B cell (primary cell): ENCODE results near the gene LATS2.

Experiments used
- CTCF ChIP-seq: fragments of 200-600 bp; IDR thresholded peaks from one replicate; pipeline ENCODE4 v1.8.0; 2022; ENCODE audit warnings: antibody characterized with exemption, mild to moderate bottlenecking
- EZH2 ChIP-seq: IDR thresholded peaks from 2 replicates; pipeline ENCODE4 v1.6.1; 2012; ENCODE audit warnings: borderline replicate concordance, low read depth, mild to moderate bottlenecking, moderate library complexity, low read length; ENCODE audit not compliant: insufficient read depth, poor library complexity, severe bottlenecking

DNA sequence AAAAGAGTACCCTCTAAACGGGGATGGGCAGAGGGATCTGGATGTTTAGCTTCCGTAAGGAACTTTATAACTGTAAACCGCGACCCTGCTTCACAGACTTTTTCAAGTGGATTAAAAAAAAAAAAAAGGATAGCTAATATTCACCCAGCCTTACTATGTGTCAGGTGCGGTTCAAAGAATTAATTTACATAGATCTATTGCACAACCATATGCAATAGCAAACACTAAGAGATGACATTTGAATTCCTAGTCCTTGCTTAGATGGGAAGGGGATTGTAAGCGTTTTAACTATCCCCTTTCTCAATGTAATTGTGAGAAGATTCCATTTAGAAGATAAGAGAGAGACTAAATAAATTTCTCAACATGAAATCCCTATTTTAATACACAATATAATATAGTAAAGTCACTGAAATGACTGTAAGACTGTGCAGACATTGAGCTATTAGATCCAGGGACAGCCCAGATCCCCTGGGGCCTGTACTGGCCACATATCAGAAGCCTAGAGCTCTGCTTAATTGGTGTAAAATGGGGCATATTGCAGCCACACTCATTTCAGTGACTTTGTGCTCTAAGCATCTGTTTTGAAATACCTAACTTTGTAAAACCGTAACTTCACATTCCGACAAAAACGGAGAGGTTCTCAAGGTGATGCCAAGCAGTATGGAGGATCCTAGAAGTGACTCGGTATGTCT lies 13.6 kb downstream of the LATS2 start:
- TF ChIP-seq CTCF (no peak), EZH2 (no peak)
